ENCODE measurements around the gene SPECC1.

- TF ChIP-seq CTCF (IDR thresholded peaks at IDR 0.05), result no peak
- TF ChIP-seq EZH2phosphoT487 (IDR thresholded peaks at IDR 0.05), result no peak
- no peak for TF ChIP-seq EZH2 (IDR thresholded peaks at IDR 0.05)
Observed at GRCh38 chr17:20217677-20218076, 208.5 kb downstream of the SPECC1 start.
